GM23248 (cell line): ENCODE measurements around the gene KNSTRN.

ENCODE experiments used
- EZH2 ChIP-seq: fragments of 200-600 bp; sonication (generic); IDR thresholded peaks from 2 replicates; pipeline ENCODE4 v1.6.1; 2018; ENCODE audit warnings: antibody characterized with exemption, mild to moderate bottlenecking; ENCODE audit not compliant: insufficient read depth, poor library complexity, severe bottlenecking
- EZH2phosphoT487 ChIP-seq: fragments of 200-600 bp; sonication (generic); IDR thresholded peaks from 2 replicates; pipeline ENCODE4 v1.6.1; 2018; ENCODE audit warnings: antibody characterized with exemption, moderate library complexity, mild to moderate bottlenecking, low read depth; ENCODE audit not compliant: insufficient read depth

DNA sequence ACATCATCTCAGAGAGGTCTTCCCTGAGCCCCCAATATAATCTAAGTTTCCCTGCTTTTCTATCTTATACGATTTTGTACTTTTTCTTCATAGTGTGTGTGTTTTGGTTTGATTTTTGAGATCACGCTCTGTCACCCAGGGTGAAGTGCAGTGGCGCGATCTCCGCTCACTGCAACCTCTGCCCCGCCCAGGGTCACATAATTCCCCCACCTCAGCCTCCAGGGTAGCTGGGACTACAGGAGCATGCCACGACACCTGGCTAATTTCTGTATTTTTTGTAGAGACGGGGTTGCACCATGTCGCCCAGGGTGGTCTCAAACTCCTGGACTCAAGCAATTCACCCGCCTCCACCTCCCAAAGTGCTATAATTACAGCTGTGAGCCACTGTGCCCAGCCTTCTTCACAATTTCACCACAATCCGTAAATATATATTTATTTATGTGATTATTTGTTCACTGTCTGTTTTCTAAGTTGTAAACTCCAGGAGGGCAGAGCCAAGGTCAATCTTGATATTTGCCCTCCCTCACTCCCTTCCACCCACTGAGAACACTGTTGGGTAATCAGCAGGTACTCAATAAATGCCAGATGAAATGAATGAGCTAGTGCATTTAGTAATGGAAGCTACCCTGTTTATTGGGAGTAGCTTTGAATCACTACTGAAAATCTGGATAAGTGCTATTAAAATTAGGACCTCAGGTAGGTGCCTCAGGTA, 547 bp upstream of the KNSTRN start:
- TF ChIP-seq EZH2phosphoT487 (no peak), EZH2 (no peak)
